Measurements from ENCODE around the gene CYP2C19.
"Not testable (repeated sequence)": the region's sequence is repeated elsewhere in the genome, so short reads cannot be mapped to it uniquely, and the experiment has no call there.

Gene CYP2C19

DNA sequence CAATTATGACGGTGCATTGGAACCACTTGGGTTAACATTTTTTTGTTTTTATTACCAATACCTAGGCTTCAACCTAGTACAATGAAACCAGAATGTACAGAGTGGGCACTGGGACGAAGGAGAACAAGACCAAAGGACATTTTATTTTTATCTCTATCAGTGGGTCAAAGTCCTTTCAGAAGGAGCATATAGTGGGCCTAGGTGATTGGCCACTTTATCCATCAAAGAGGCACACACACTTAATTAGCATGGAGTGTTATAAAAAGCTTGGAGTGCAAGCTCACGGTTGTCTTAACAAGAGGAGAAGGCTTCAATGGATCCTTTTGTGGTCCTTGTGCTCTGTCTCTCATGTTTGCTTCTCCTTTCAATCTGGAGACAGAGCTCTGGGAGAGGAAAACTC is at the start of gene CYP2C19:
Gene CYP2C19 (plus strand): TSS at position 289 of the 400 bp plus-strand sequence. CDS start 25 bp downstream, at position 314.
- no peak for DNase-seq (ENCODE audit: low read depth)

DNA sequence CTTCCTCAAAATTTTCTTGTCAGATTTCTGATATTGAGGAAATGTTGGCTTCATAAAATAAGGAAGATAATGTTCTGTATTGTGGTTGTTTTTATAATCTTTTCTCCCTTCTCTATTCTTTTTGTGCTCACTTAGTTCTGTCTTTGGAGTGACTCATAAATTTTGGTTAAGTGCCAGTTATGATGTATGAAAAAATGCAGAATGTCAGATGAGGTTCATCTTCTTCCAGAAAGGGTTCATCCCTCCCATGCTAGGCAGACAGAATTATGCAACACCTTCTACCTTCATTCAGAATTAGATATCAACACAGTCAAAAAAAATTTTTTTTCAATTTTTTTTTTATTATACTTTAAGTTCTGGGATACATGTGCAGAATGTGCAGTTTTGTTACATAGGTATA is 36.6 kb upstream of the CYP2C19 start:
- DNase-seq (ENCODE audit: low read depth), result no peak

DNA sequence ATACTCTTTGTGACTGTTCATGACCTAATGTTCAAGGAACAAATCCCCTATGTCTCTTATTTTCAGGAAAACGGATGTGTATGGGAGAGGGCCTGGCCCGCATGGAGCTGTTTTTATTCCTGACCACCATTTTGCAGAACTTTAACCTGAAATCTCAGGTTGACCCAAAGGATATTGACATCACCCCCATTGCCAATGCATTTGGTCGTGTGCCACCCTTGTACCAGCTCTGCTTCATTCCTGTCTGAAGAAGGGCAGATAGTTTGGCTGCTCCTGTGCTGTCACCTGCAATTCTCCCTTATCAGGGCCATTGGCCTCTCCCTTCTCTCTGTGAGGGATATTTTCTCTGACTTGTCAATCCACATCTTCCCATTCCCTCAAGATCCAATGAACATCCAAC is 27.3 kb upstream of the CYP2C19 start:
- no peak for DNase-seq (ENCODE audit: low read depth)

DNA sequence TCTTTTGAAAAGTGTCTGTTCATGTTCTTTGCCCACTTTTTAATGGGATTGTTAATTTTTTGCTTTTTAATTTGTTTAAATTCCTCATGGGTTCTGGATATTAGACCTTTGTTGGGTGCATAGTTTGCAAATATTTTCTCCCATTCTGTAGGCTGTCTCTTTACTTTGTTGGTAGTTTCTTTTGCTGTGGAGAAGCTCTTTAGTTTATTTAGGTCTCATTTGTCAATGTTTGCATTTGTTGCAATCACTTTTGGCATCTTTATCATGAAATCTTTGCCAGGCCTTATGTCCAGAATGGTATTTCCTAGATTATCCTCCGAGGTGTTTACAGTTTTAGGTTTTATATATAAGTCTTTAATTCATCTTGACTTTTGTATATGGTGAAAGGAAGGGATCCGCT is 23.9 kb upstream of the CYP2C19 start:
- DNase-seq (ENCODE audit: low read depth), result no peak

DNA sequence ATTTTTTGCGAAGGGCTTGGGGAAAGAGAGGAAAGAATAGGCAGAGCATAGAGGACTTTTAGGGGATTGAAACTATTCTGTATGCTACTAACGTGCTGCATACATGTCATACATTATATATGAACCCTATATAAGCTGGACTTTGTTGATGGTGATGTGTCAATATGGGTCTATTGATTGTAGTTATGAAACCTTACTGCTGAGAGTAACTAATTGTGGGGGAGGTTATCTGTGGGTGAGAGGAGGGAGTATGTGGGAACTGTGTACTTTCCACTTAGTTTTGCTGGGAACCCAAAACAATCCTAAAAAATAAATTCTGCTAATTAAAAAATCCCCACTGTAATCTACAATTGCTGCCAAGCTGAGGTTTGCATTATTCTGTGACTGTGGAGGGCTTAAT is 15.3 kb upstream of the CYP2C19 start:
- DNase-seq (ENCODE audit: low read depth), result no peak

- DNase-seq (ENCODE audit: low read depth), result no peak
Observed at GRCh38 chr10:94747838-94748237, 14.6 kb upstream of the CYP2C19 start.

GRCh38 chr10:94757916-94758315 is 4.6 kb upstream of the CYP2C19 start:
- DNase-seq (ENCODE audit: low read depth), result no peak

DNA sequence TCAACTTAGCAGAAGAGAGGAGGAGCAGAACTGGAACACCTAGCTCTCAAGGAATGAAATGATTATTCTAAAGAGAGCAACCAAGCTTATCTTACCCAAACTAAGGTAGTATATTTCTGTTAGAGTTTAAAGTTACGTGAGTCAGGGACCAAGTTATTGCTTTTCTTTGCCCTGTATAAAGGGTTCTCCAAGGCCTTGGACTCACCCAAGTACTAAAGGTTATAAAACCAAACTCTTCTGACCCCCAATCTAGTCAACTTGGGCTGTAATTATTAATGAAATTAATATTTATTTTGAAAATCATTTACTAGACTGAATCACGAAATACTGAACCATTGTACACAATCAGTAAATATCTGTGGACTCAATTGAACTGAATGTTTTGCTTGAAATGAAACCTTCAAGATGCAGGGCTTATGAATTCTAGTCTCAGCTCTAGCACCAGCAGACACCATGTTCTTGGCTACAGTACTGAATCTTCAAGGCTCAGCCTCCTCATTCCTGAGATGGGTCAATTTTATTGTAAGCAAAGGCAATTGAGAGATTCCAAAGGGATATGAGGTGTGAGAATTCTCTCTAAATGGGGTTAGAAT is 1.8 kb upstream of the CYP2C19 start:
- no peak for DNase-seq (ENCODE audit: low read depth)

DNA sequence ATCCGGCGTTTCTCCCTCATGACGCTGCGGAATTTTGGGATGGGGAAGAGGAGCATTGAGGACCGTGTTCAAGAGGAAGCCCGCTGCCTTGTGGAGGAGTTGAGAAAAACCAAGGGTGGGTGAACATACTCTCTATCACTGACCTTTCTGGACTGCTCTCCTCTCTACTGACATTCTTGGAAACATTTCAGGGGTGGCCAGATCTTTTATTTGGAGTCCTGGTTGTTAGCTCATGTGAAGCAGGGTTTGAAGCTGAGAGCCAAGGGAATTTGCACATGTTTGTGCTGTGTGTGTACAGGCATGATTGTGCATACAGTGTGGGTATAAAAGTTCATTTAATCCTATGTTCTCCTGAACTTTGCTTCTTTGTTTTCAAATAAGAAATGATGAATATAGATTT is 12.9 kb downstream of the CYP2C19 start:
- not testable (repeated sequence) for DNase-seq (ENCODE audit: low read depth)

- no peak for DNase-seq (ENCODE audit: low read depth)
Observed at GRCh38 chr10:94777886-94778458, 15.5 kb downstream of the CYP2C19 start.

- DNase-seq (ENCODE audit: low read depth), result no peak
Observed at GRCh38 chr10:94780844-94781243, 18.4 kb downstream of the CYP2C19 start.

GRCh38 chr10:94784256-94784655 is 21.8 kb downstream of the CYP2C19 start:
- DNase-seq (ENCODE audit: low read depth), result no peak

- DNase-seq (ENCODE audit: low read depth), result no peak
Observed at GRCh38 chr10:94785211-94785610, 22.7 kb downstream of the CYP2C19 start.

GRCh38 chr10:94800551-94800950 is 38.1 kb downstream of the CYP2C19 start:
- DNase-seq (ENCODE audit: low read depth), result not testable (repeated sequence)

- no peak for DNase-seq (ENCODE audit: low read depth)
Observed at GRCh38 chr10:94803307-94803706, 40.8 kb downstream of the CYP2C19 start.

DNA sequence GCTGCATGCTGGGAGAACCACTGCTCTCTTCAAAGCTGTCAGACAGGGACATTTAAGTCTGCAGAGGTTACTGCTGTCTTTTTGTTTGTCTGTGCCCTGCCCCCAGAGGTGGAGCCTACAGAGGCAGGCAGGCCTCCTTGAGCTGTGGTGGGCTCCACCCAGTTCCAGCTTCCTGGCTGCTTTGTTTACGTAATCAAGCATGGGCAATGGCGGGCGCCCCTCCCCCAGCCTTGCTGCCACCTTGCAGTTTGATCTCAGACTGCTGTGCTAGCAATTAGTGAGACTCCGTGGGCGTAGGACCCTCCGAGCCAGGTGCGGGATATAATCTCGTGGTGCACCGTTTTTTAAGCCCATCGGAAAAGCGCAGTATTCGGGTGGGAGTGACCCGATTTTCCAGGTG is 67.5 kb downstream of the CYP2C19 start:
- not testable (repeated sequence) for DNase-seq (ENCODE audit: low read depth)

- DNase-seq (ENCODE audit: low read depth), result no peak
Observed at GRCh38 chr10:94846204-94846603, 83.7 kb downstream of the CYP2C19 start.

GRCh38 chr10:94850766-94851165 is 88.3 kb downstream of the CYP2C19 start:
- no peak for DNase-seq (ENCODE audit: low read depth)

GRCh38 chr10:94851263-94851662 is 88.8 kb downstream of the CYP2C19 start:
- no peak for DNase-seq (ENCODE audit: low read depth)

- DNase-seq (ENCODE audit: low read depth), result no peak
Observed at GRCh38 chr10:94852438-94852837, 90.0 kb downstream of the CYP2C19 start.

DNA sequence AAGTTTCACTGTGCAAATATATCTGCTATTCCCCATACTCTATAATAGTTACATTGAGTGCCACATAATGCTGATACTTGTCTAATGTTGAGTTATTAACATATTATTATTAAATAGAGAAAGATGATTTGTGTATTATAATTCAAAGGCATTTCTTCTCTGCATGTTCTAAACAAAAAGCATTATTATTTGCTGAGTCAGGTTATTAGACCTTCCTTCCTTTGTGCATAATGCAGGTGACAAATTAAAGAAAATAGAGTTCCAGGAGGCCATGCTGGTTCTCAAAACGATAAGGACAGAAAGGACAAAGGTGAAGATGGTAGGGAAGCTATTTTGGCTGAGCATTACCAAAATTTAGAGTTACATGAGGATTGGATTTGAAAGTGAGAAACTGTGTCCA is 90.6 kb downstream of the CYP2C19 start:
- no peak for DNase-seq (ENCODE audit: low read depth)

- no peak for DNase-seq (ENCODE audit: low read depth)
Observed at GRCh38 chr10:94858005-94858404, 95.5 kb downstream of the CYP2C19 start.

DNA sequence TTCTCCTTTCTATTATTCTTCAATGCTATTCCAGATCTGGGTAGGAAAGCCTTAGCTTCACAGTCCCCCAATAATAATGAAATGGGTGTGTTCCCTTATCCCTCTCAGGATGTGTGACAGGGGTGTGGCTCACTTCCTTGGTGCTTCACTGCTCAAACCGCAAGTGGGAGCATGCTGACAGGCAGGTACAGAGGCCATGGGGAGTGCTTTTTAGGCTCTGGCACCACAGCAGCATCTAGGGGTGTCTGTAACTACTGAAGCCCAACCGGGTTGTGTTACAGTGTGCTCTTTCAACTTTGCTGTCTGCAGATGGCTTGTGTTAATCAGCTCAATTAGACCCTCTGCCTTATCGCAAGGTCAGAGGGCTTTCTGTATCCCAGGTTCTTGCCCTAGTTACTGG is 96.6 kb downstream of the CYP2C19 start:
- DNase-seq (ENCODE audit: low read depth), result no peak

GRCh38 chr10:94878649-94879048 is 116.2 kb downstream of the CYP2C19 start:
- DNase-seq (ENCODE audit: low read depth), result no peak
